GM19324 (cell line): ENCODE results near the gene NPPA.
"Not testable (repeated sequence)": the region's sequence is repeated elsewhere in the genome, so short reads cannot be mapped to it uniquely, and the experiment has no call there.

Experiments used
- ATAC-seq: cut with Tn5 transposase; IDR thresholded peaks from one replicate; pipeline ENCODE4 v1.9.1; 2021; ENCODE audit warnings: mild to moderate bottlenecking, moderate library complexity; ENCODE audit not compliant: unreplicated experiment, low FRiP score

The NPPA gene

GRCh38 chr1:11822091-11822490 lies 25.5 kb downstream of the NPPA start:
- ATAC-seq = no peak

GRCh38 chr1:11817192-11817591 lies 30.4 kb downstream of the NPPA start:
- ATAC-seq = no peak

- ATAC-seq = no peak
These were observed 34.6 kb downstream of the NPPA start for GRCh38 chr1:11813021-11813420.

DNA sequence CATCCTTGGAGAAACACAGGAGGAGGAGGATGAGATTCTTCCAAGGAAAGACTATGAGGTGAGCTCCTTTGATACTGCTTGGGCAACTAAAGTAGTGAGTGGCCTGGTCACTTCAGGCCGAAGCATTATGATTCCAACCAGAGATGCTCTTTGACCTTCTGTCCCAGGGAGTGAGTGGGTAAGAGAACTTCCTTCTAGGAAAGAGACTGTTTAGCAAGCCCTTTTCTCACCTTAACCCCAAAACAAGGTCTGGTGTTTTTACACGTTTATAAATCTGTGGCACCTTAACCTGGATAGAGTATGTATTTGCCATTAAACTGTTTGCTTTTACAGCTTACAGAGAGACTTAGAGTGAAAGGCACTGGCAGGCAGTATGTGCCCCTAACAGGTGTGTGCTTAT lies 40.5 kb downstream of the NPPA start:
- no peak for ATAC-seq

DNA sequence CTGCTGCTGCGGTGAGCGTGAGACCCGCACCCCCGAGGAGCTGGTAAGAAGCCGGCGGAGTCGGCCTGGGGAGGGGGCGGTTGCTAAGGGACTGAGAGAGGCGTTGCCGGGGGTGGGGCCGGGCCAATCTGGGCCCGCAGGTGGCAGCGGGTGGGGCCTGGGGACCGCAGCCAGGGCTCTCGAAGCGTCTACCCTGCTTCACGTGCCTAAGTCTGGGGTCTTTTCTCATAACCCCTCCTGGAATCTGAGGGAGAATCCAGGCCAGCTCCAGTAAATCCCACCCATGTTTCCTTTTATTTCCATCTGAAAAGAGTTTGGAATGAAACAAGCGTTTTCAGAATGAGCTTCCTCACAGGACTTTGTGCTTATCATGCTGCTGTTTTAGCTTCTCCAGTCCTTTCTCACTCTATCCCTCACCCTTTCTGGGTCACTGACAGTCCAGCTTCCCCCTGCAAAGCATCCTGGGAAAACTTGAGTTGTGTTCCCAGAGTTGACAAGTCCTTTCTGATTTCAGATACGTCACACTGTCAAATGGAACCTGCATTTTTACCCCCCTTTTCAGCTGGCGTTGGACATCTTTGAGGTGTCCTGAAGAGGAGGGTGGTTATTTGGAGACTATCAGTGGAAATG lies 41.2 kb downstream of the NPPA start:
- peak; percentile 62 for ATAC-seq

DNA sequence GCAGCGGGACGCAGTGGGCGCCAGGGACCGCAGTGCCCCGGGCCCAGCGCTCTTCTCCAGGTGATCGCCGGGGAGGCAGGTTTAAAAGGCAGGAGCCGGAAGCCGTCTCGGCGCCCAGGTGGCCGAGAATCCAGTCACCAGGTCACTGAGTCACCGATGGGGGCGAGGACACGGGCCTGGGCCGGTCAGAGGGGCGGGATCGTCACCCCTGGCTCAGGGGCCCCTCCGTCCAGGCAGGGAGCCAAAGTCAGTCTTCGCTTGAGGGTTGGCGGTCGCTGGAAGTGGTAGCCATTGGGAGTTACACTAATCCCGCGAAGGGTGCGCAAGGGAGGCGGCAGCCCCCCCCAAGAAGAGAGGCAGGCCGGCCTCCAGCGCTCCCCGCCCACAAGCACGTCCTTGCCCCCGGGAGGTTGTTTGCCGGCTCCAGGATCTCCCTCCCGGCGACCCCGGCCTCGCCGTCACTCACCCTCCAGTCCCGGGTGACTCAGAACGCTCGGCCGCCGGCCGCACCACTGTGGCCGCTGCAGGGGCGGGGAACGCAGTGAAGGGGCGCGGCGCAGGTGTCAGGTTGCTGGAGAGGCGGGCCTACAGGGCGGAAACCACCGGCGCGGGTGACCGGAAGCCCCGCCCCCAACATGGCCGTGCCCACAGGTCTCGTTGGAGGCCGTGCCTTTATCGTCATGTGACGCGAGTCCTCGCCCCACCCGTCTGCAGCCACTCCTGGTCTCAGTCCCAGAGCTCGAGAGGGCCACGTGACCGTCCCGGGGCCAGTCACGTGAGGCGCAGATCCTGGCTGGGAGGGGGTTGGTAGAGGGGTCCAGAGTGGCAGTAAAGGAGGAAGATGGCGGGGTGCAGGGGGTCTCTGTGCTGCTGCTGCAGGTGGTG lies 41.9 kb downstream of the NPPA start, which contains the start of the genes CLCN6 and MTHFR:
Gene CLCN6 (plus strand): TSS at position 770 of the 885 bp plus-strand sequence. CDS start 72 bp downstream, at position 842.
Gene MTHFR (minus strand): TSS at position 543 of the 885 bp plus-strand sequence. CDS start 2,848 bp downstream, outside the sequence.
- ATAC-seq = peak; percentile 88

DNA sequence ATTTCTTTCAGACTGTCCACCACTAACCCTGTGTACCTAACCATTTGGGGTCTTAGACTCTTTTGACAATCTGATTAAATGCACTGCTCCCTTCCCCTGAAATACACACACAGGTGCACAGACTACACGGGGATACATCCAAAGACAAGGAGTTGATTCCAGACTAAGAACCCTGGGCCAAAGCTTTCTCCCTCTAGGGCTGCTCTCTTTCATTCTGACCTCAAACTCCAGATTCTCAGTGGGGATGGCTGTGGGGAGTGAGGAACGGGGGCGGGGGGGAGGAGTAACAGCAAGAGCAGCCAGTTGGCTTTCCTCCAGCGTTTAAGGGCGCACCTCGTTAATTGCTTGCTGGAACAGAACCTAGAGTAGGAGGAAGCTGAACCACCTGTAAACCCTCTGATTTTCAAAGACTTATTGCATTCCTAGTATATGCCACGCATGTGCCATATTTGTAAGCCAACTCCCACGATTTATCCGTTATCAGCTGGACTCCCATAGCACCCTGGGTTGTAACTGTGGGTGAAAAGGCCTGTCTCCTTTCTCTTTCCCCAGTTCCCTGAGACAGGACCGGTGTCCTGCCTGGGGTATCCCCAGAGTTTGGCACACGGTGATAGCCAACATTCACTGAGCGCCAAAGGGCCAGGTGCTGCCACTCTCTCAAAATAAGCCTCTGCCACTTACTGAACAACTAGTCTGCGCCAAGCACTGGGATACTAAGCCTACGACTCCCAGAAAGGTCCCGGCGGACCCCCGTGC lies 42.7 kb downstream of the NPPA start:
- no peak for ATAC-seq

GRCh38 chr1:11803924-11804665 lies 43.5 kb downstream of the NPPA start:
- not testable (repeated sequence) for ATAC-seq

DNA sequence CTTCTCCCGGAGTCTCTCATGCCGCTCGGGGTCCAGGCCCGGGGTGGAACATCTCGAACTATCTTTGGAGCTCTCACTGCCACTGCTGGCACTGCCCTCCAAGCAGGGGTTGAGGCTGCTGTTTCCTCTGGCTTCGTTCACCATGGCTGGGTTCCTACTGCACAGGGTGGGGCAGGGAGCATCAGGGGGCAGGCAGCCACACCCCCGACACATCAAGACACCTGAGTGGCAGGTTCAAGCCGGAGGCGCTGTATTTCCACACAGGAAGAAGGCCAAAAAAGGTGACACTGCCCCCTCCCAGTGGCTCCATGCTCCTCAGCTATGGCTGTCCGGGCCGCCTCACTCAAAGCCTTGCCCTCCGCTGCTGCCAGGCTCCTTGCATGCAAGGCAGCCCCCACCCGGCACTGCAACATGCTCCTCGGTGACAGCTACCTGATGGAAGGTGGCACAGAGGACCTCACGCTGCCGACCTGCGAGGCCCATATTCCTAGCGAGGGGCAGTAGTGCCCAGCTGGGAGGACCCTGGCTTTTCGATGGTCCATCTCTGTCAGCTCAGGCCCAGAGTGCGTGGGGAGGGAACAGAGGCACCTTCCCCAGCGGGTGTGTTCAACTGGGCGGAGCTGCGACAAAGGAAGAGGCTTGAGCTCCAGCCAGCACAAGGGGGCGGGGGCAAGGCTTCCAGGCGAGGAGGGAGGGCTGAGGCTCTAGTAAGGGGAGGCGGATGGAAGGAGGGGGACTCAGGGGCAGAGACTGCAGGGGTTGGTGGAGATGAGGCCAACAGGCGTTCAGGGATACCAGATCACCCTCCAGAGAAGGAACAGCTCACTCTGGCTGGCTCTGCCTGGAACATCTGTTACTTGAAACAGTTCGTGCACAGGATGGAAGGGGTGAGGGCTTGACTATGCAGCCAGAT lies 44.4 kb downstream of the NPPA start:
- ATAC-seq = no peak

DNA sequence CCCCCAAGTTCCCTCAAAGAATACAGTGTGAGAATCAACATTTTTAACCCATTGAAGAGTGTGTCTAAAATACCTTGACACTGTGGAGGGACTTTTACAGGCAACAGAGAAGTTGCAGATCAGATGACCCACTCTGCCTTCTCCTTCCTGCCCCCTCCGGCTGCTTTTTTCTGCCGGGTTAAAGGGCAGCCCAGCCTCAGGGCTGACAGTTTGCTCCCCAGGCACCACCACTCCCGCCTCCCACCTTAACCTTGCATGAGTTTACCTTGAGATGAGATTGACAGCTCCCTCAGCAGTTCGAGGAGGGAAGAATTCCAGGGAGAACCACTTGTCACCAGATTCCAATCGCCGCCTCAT lies 45.0 kb downstream of the NPPA start:
- ATAC-seq = no peak

- ATAC-seq = no peak
These were observed 46.7 kb downstream of the NPPA start for GRCh38 chr1:11800756-11801433.

DNA sequence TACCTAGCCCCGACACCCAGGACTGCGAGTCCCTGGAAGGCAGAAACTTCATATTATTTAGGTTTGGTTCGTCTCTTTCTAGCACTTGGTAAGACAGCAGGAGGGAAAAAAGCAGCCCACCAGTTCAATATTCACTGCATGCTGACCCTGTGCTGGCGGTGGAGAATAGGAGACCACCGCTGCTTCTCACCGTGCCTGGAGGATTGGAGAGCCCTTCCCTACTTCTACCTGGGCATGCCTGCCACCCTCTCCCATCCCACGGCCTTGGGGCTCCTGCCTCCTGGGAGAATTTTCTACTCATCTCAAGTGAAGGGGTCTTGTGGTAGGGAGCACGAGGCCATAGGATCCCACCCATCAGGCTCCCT lies 47.2 kb downstream of the NPPA start:
- ATAC-seq = no peak

DNA sequence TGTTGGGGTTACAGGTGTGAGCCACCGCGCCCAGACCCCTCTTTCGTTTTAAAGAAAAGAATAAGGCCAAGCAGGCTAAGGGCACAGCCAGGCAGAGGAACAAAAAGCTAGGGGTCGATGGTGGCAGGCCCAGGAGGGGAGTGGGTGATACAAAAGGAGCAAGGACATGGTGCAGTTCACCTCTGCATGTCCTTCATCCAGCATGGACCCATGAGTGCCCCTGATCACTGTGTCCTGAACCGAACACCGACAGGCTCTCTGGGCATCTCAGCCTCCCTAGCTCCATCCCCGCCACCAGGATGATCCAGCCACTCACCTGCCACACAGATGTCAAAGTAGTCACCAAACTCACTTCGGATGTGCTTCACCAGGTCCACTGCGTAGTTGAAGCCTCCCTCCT lies 47.7 kb downstream of the NPPA start:
- no peak for ATAC-seq

GRCh38 chr1:11799099-11799498 lies 48.5 kb downstream of the NPPA start:
- ATAC-seq = no peak

GRCh38 chr1:11797525-11798216 lies 49.9 kb downstream of the NPPA start:
- ATAC-seq = no peak

GRCh38 chr1:11796036-11796828 lies 51.4 kb downstream of the NPPA start:
- no peak for ATAC-seq
